Measurements from ENCODE around the gene SERPINI1.
"Not testable (repeated sequence)": the region's sequence is repeated elsewhere in the genome, so short reads cannot be mapped to it uniquely, and the experiment has no call there.

SERPINI1 gene

DNA sequence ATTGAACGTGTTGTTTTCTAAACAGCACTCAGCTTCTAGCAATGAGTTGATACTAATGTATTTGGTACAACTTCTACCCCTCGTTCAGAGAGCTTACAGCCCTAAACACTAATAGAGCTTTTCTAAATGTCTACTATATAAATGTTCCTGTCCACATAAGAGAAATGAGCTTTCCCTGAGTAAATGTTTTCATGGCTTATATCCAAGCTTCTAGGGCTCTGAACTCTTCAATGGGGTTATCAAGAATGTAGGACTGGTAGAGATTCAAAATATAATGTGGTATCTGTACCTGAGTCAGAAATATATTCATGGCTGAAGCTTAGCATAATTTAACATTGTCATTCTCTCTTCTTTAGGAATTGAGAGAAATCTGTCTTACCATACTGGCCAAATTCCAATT, 73.4 kb downstream of the SERPINI1 start:
- H3K4me2 ChIP-seq: no peak overlapping the region
- no peaks in the 10 kb centered on the region for H3K4me1 ChIP-seq
- H3K9ac ChIP-seq: no peak overlapping the region
- no peaks in the 10 kb centered on the region for H4K20me1 ChIP-seq
- no peaks in the 10 kb centered on the region for H3K36me3 ChIP-seq
- H3K9me3 ChIP-seq (replicated peaks in 1 of 11): no peaks in the 10 kb centered on the region
- H3K4me3 ChIP-seq: no peak overlapping the region
- no peak for TF ChIP-seq Cebpa-rat (IDR thresholded peaks at IDR 0.05)
- H3K27ac ChIP-seq: no peak overlapping the region
- no peaks in the 10 kb centered on the region for H3K27me3 ChIP-seq

DNA sequence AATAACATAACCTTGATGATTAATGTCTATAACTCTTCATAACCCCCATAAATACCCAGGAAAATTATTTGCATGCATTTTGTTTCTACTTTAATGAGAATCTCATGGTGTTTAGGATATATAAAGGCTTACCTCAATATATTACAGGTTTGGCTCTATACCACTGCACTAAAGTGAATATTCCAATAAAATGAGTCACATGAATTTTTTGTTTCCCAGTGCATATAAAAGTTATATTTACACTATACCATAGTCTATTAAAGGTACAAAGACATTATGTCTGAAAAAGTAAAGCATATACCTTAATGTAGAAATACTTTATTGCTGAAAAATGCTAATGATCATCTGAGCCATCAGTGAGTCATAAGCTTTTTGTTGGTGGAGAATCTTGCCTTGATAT, 74.7 kb downstream of the SERPINI1 start:
- no peak overlapping the region for H3K27ac ChIP-seq
- H4K20me1 ChIP-seq: no peaks in the 10 kb centered on the region
- no peak overlapping the region for H3K4me3 ChIP-seq
- no peaks in the 10 kb centered on the region for H3K36me3 ChIP-seq
- TF ChIP-seq Cebpa-rat (IDR thresholded peaks at IDR 0.05): no peak
- no peak overlapping the region for H3K9ac ChIP-seq
- H3K4me2 ChIP-seq: no peak overlapping the region
- H3K27me3 ChIP-seq: no peaks in the 10 kb centered on the region
- no peaks in the 10 kb centered on the region for H3K9me3 ChIP-seq (replicated peaks in 1 of 11)
- H3K4me1 ChIP-seq: no peaks in the 10 kb centered on the region

DNA sequence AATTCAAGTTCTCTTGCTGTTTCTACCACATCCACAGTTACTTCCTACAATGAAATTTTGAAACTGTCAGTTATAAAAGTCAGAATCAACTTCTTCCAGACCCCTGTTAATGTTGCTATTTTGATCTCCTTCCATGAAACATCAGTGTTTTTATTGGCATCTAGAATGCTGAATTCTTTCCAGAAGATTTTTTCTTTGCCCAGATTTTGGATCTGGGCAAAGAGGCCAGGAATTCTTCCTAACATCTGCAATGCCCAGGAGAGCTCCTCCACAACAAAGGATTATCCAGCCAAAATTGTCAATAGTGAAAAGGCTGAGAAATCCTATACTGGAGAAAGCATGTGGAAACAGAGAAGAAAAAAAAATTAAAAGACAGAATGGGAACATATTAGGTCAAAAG, 75.5 kb downstream of the SERPINI1 start:
- no peak for TF ChIP-seq Cebpa-rat (IDR thresholded peaks at IDR 0.05)
- H3K4me3 ChIP-seq: no peak overlapping the region
- no peaks in the 10 kb centered on the region for H3K9me3 ChIP-seq (replicated peaks in 1 of 11)
- no peaks in the 10 kb centered on the region for H3K4me1 ChIP-seq
- no peaks in the 10 kb centered on the region for H3K36me3 ChIP-seq
- H3K27me3 ChIP-seq: no peaks in the 10 kb centered on the region
- H3K9ac ChIP-seq: no peak overlapping the region
- H3K27ac ChIP-seq: no peak overlapping the region
- H3K4me2 ChIP-seq: no peak overlapping the region
- no peaks in the 10 kb centered on the region for H4K20me1 ChIP-seq

DNA sequence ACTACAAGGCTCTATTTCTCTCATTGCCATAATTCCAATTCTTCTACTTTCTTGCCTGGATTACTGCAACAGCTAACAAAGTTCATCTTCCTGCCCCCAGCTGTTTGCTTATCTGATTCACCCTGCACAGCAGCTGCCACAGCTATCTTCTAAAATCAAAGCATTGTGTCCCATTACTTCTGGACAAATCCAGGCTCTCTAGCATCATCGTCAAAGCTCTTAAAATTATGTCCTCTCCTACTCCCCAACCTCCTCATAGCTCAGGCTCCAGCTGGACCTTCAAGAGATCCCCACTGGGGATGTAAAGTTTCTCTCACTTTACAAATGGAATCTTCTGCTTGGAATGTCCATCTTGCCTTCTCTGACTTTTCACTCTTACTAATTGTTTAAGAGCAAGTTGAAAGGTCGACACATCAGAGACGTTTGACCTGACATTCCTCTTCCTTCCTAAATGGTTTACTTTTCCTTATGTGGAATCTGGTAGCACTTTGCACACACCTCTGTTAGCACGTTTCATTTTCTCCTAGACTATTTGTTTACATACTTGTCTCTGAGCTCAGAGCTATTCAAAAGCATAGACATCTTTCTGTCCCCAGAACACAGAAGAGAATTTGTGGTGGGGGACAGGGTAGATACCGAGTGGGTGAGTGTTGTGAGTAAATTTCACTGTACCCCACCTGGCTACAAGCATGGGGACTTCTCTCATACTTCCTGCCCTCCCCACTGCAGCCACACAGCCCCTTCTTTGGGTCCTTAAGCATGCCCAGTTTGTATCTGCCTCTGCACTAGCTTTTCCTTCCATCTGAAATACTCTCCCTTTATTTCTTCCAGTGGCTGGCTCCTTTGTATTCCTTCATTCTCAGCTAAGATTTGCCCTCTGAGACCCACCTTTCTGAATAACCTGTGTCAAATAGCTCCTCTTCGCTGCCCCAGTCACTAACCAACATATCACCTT, 77.9 kb downstream of the SERPINI1 start:
- H3K27ac ChIP-seq: no peak overlapping the region
- no peak for TF ChIP-seq Cebpa-rat (IDR thresholded peaks at IDR 0.05)
- no peak overlapping the region for H3K4me2 ChIP-seq
- H3K27me3 ChIP-seq: no peaks in the 10 kb centered on the region
- H3K9me3 ChIP-seq (replicated peaks in 1 of 11): no peaks in the 10 kb centered on the region
- no peak overlapping the region for H3K9ac ChIP-seq
- no peak overlapping the region for H3K4me3 ChIP-seq
- no peaks in the 10 kb centered on the region for H4K20me1 ChIP-seq
- H3K4me1 ChIP-seq: no peaks in the 10 kb centered on the region
- H3K36me3 ChIP-seq: no peaks in the 10 kb centered on the region

DNA sequence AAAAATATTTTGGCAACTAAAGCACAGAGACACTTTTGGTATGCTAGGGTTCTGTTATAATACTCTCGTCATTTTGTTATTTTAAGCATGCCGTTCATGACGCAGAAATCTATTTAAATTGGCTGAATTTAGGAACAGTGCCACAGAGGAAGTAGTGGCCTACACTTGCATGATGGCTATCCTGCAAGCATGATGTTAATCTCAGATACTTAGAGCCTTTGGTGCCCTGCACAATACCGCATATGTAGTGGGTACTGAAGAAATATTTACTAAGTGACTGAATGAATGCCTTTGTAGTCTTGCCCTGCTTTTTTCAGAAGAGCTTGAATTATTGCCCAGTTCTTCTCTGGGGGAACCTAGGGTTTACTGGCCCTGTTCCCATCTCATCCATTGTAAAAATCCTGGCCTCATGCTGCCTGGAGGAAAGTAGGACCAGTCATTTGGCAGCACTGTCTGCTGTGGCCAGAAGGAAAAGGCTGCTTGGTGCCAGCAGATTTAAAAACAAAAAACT, 79.0 kb downstream of the SERPINI1 start:
- Histone ChIP-seq H3K4me2 (no peak overlapping the region), H3K9me3 (replicated peaks in 1 of 11) (no peaks in the 10 kb centered on the region), H3K4me3 (no peak overlapping the region), H3K4me1 (no peaks in the 10 kb centered on the region), H3K27me3 (no peaks in the 10 kb centered on the region), H3K9ac (no peak overlapping the region), H3K36me3 (no peaks in the 10 kb centered on the region), H3K27ac (no peak overlapping the region), H4K20me1 (no peaks in the 10 kb centered on the region)
- TF ChIP-seq Cebpa-rat (IDR thresholded peaks at IDR 0.05): no peak

DNA sequence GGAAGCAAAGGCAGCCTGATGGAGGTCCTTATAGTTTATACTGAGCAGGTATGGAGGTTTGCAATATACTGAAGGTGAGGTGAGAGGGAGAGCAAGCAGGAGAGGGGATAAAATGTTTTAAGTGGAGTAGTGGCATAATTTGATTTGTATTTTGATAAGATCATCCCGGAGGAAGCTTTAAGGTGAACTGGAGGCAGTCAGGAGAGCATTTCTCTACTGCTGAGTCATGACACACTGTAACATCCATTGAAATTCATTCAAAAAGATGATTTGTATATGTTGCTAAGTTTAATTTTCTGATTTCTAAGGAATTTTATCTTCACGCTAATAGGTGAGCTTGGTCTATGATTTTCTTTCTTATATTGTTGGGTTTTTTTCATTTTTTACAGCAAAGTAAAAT, 81.4 kb downstream of the SERPINI1 start:
- Histone ChIP-seq H3K27ac (no peak overlapping the region), H3K4me2 (no peak overlapping the region), H3K9ac (no peak overlapping the region), H3K27me3 (no peaks in the 10 kb centered on the region), H3K36me3 (peaks cover 0 to 7% (median 0%) of the 10 kb centered on the region in 11 experiments; a peak in 2 of 22 replicates), H3K4me1 (no peaks in the 10 kb centered on the region), H4K20me1 (no peaks in the 10 kb centered on the region), H3K4me3 (no peak overlapping the region), H3K9me3 (replicated peaks in 1 of 11) (peaks cover 9 to 17% (median 11%) of the 10 kb centered on the region in 11 experiments; a peak in 17 of 22 replicates)
- TF ChIP-seq Cebpa-rat (IDR thresholded peaks at IDR 0.05): no peak

DNA sequence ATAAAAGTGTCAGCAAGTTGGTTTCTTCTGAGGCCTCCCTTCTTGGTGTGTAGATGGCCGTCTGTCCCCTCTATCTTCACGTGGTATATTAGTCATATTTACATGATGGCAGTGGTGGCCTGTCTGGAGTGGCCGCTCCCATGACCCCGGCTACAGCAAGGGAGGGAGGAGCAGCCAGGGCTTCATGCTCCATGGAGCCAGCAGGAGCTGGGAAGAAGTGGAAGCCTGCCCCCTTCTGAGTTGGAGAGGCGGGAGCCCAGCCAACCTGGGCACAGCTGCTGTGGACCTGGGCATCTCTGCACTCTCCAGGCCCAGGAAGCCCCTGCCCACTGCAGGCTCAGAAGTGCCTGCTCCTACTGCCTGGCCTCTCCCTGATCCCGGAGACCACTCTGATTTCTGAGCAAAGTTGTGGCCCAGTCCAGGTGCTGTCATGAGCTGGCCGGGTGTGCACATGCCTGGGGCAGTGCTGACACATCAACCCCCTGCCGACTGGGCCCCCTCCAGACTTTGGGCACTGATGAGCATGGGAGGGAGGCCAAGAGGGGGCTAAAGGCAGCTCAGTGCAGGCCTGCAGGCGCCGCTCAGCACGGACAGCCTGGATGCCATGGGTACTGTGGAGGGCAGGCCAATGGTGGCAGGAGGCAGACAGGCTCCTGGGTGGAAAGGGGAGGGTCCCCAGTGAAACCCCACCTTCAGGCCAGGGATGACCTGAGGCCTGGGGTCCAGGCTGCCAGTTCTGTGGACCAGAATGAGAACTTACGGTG, 84.8 kb downstream of the SERPINI1 start:
- Histone ChIP-seq H3K36me3 (peaks cover 0 to 7% (median 0%) of the 10 kb centered on the region in 11 experiments; a peak in 2 of 22 replicates), H3K4me1 (0 out of 20 replicates have a peak, but pooled peaks cover 0 to 4% (median 0%) of the 10 kb centered on the region in 10 experiments), H3K4me2 (no peak overlapping the region), H3K9ac (no peak overlapping the region), H4K20me1 (no peaks in the 10 kb centered on the region), H3K9me3 (replicated peaks in 1 of 11) (peaks cover 9 to 17% (median 11%) of the 10 kb centered on the region in 11 experiments; a peak in 17 of 22 replicates), H3K27ac (no peak overlapping the region), H3K27me3 (no peaks in the 10 kb centered on the region), H3K4me3 (no peak overlapping the region)
- no peak for TF ChIP-seq Cebpa-rat (IDR thresholded peaks at IDR 0.05)

DNA sequence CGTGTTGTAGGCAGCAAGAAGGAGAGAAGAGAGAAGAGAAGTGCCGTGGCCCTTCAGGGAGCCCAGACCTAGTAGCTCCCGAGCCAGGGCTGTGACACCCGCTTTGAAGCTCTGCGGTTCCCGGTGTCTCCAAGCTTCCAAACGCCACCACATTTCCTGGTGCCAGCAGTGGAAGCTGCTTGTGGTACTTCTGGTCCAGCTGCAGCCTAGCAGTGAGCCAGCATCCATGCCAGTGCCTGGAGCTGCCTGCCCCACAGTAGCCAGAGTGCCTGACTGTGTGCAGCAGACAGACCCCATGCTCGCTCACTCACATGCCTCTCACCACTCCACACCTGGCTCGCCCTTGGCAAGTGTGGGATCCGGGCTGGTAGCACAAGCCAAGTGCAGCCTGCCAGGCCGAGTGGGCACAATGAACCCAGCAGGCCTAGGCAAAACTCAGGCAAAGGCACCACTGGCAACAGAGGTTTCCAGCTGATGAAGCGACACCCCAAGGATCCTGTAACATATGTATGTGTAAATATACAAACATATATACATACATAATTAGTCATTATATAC, 85.8 kb downstream of the SERPINI1 start:
- H3K36me3 ChIP-seq: peaks cover 0 to 7% (median 0%) of the 10 kb centered on the region in 11 experiments; a peak in 2 of 22 replicates
- H4K20me1 ChIP-seq: no peaks in the 10 kb centered on the region
- H3K4me3 ChIP-seq: no peak overlapping the region
- no peak overlapping the region for H3K4me2 ChIP-seq
- H3K9me3 ChIP-seq (replicated peaks in 1 of 11): peaks cover 9 to 17% (median 11%) of the 10 kb centered on the region in 11 experiments; a peak in 17 of 22 replicates
- no peak overlapping the region for H3K27ac ChIP-seq
- no peak for TF ChIP-seq Cebpa-rat (IDR thresholded peaks at IDR 0.05)
- no peak overlapping the region for H3K9ac ChIP-seq
- 0 out of 20 replicates have a peak, but pooled peaks cover 0 to 4% (median 0%) of the 10 kb centered on the region in 10 experiments for H3K4me1 ChIP-seq
- no peaks in the 10 kb centered on the region for H3K27me3 ChIP-seq

DNA sequence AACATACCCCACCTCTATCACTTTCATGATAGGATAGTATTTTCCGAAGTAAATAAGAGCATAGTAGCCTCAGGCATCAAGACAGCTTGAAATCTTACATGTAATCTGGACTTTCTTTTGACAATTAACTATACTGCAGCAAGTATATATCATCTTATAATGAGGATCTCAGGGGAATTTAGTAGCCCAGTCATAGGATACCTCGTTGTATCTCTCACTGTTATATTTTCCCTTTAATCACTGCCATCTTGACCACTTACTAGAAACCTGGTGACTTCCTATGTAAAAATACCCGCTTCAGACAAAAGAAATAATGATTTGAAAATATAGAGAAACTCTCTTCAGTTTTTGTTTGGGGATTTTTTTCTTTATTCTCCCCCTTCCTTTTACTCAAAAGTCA, 88.2 kb downstream of the SERPINI1 start:
- Histone ChIP-seq H4K20me1 (no peaks in the 10 kb centered on the region), H3K27me3 (no peaks in the 10 kb centered on the region), H3K9ac (no peak overlapping the region), H3K27ac (no peak overlapping the region), H3K36me3 (peaks cover 0 to 7% (median 0%) of the 10 kb centered on the region in 11 experiments; a peak in 2 of 22 replicates), H3K4me2 (no peak overlapping the region), H3K4me3 (no peak overlapping the region), H3K4me1 (peaks cover 0 to 7% (median 1%) of the 10 kb centered on the region in 10 experiments; a peak in 12 of 20 replicates), H3K9me3 (replicated peaks in 1 of 11) (peaks cover 9 to 17% (median 11%) of the 10 kb centered on the region in 11 experiments; a peak in 17 of 22 replicates)
- TF ChIP-seq Cebpa-rat (IDR thresholded peaks at IDR 0.05): no peak

DNA sequence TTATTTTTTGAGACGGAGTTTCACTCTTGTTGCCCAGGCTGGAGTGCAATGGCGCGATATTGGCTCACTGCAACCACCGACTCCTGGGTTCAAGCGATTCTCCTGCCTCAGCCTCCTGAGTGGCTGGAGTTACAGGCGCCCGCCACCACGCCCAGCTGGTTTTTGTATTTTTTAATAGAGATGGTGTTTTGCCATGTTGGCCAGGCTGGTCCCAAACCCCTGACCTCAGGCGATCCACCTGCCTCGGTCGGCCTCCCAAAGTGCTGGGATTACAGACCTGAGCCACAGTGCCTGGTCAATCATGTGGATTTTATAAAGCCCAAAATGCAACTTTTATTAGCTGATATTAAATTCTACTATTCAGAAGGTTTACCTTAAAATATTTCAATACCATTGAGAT, 92.1 kb downstream of the SERPINI1 start:
- not testable (repeated sequence) for H3K9ac ChIP-seq; H4K20me1 ChIP-seq; H3K9me3 ChIP-seq (replicated peaks in 1 of 11); H3K27me3 ChIP-seq; H3K36me3 ChIP-seq; H3K4me2 ChIP-seq; H3K4me3 ChIP-seq; H3K27ac ChIP-seq
- H3K4me1 ChIP-seq: peaks cover 11 to 25% (median 19%) of the 10 kb centered on the region in 10 experiments

Measured in BLaER1 treated with 17β-estradiol and CSF1 and Interleukin-3, amounts not matched to agents 10 nM and 100 nM (cell line).